HG03103 (cell line): Measurements from ENCODE around the gene CEP350.

Experiments used
- ATAC-seq: cut with Tn5 transposase; IDR thresholded peaks from one replicate; pipeline ENCODE4 v1.9.1; 2021; ENCODE audit warnings: low read depth; ENCODE audit not compliant: unreplicated experiment

CEP350 gene

GRCh38 chr1:180046674-180047073, 92.1 kb downstream of the CEP350 start:
- no peak for ATAC-seq

- no peak for ATAC-seq
These were observed 99.3 kb downstream of the CEP350 start for GRCh38 chr1:180053594-180054567.

GRCh38 chr1:180057883-180058396, 103.3 kb downstream of the CEP350 start:
- no peak for ATAC-seq

GRCh38 chr1:180061019-180061418, 106.4 kb downstream of the CEP350 start:
- no peak for ATAC-seq

- ATAC-seq, result no peak
These were observed 107.9 kb downstream of the CEP350 start for GRCh38 chr1:180062452-180062971.

- ATAC-seq, result no peak
These were observed 110.8 kb downstream of the CEP350 start for GRCh38 chr1:180065408-180065807.

- ATAC-seq, result no peak
These were observed 111.5 kb downstream of the CEP350 start for GRCh38 chr1:180066150-180066549.

GRCh38 chr1:180070286-180070685, 115.7 kb downstream of the CEP350 start:
- no peak for ATAC-seq

GRCh38 chr1:180071759-180072158, 117.1 kb downstream of the CEP350 start:
- ATAC-seq, result no peak

- no peak for ATAC-seq
These were observed 125.8 kb downstream of the CEP350 start for GRCh38 chr1:180080439-180080838.

- ATAC-seq, result no peak
These were observed 126.9 kb downstream of the CEP350 start for GRCh38 chr1:180081474-180081873.

- ATAC-seq, result no peak
These were observed 128.6 kb downstream of the CEP350 start for GRCh38 chr1:180083164-180083563.

- no peak for ATAC-seq
These were observed 130.3 kb downstream of the CEP350 start for GRCh38 chr1:180084867-180085266.

GRCh38 chr1:180085331-180085730, 130.7 kb downstream of the CEP350 start:
- ATAC-seq, result no peak

GRCh38 chr1:180092931-180093650, 138.5 kb downstream of the CEP350 start:
- ATAC-seq, result no peak

GRCh38 chr1:180094705-180095295, 140.2 kb downstream of the CEP350 start:
- ATAC-seq, result no peak

- ATAC-seq, result no peak
These were observed 142.1 kb downstream of the CEP350 start for GRCh38 chr1:180096584-180097325.

- ATAC-seq, result no peak
These were observed 142.7 kb downstream of the CEP350 start for GRCh38 chr1:180097326-180097605.

GRCh38 chr1:180101411-180101810, 146.8 kb downstream of the CEP350 start:
- no peak for ATAC-seq

- ATAC-seq, result no peak
These were observed 149.2 kb downstream of the CEP350 start for GRCh38 chr1:180103819-180104218.
